GM12878 (cell line): Measurements from ENCODE around the gene NIPAL1. TPM values are rescaled to one million over a fixed set of nuclear protein-coding genes. Genes with fewer than 3 reads are reported as not detected.

ENCODE experiments used
- ASH2L ChIP-seq: fragments of 300-600, 200-600 bp; sonication (generic); IDR thresholded peaks from 2 replicates; pipeline ENCODE4 v1.6.1; 2017; ENCODE audit warnings: low read depth, mild to moderate bottlenecking, borderline replicate concordance
- BCL11A ChIP-seq: IDR thresholded peaks from 2 replicates; pipeline ENCODE4 v1.6.1; 2011; ENCODE audit warnings: low read depth, low read length
- CBX3 ChIP-seq: fragments of 200-600 bp; sonication (generic); IDR thresholded peaks from 2 replicates; pipeline ENCODE4 v1.6.1; 2016; ENCODE audit warnings: low read depth, borderline replicate concordance
- CREB1 ChIP-seq: IDR thresholded peaks from 2 replicates; pipeline ENCODE4 v1.6.1; 2012; ENCODE audit warnings: low read depth, mild to moderate bottlenecking, inconsistent platforms
- GABPA ChIP-seq: IDR thresholded peaks from 2 replicates; pipeline ENCODE4 v1.6.1; 2014; ENCODE audit warnings: antibody characterized with exemption, low read depth, mild to moderate bottlenecking, inconsistent platforms
- JUND ChIP-seq: IDR thresholded peaks from 2 replicates; pipeline ENCODE4 v1.6.1; 2012; ENCODE audit warnings: low read depth, mild to moderate bottlenecking, low read length, improper control_type of control experiment, moderate library complexity
- NR2F1 ChIP-seq: fragments of 450-650 bp; conservative IDR thresholded peaks from 2 replicates; pipeline ENCODE4 v1.6.1; 2017; ENCODE audit warnings: mild to moderate bottlenecking
- POLR2A ChIP-seq: IDR thresholded peaks from 2 replicates; pipeline ENCODE4 v1.6.1; 2011; ENCODE audit warnings: low read depth, mild to moderate bottlenecking, low read length
- ZZZ3 ChIP-seq: IDR thresholded peaks from 2 replicates; pipeline ENCODE4 v1.6.1; 2011; ENCODE audit warnings: low read depth; ENCODE audit not compliant: control insufficient read depth, insufficient read length
- polyA plus RNA-seq, 11 experiments: library from polyadenylated mRNA; depleted of rRNA in 4 of 11; unstranded in 6 of 11; stranded (reverse) in 5 of 11; fragments of >200 nt; fragmentation: Nextera tagmentation in 4 of 11; fragmentation: Illumina TruSeq in 1 of 11; extraction: Ambion mirVana in 4 of 11; extraction: Trizol in 1 of 11; gene quantifications; 1 replicate in 1 of 11; 2 replicates in 10 of 11; pipeline versions ENCODE4 v1.2.1 to v1.2.3, GENCODE V29; 2011 to 2016; ENCODE audit warnings: inconsistent platforms in 2 of 11, missing spikeins in 2 of 11, low read depth in 1 of 11
- total RNA-seq, 4 experiments: library from RNA; depleted of rRNA in 3 of 4; stranded (reverse); fragments of >200 nt in 3 of 4; fragmentation: Illumina TruSeq in 1 of 4; extraction: Trizol in 1 of 4; gene quantifications; 2 replicates each; pipeline versions ENCODE4 v1.2.1 to v1.2.3, GENCODE V29; 2013 to 2021
- TF ChIP-seq, protein P1 (sequence below): IDR thresholded peaks from 2 replicates; pipeline ENCODE4 v1.6.1; 2011; ENCODE audit warnings: borderline replicate concordance, low read depth, mild to moderate bottlenecking, moderate library complexity, low read length; ENCODE audit not compliant: insufficient read depth, poor library complexity, severe bottlenecking
- TF ChIP-seq, protein P2 (sequence below): IDR thresholded peaks from 2 replicates; pipeline ENCODE4 v1.6.1; 2012; ENCODE audit warnings: mild to moderate bottlenecking, low read depth, low read length
- TF ChIP-seq, protein P3 (sequence below): fragments of 450-650 bp; conservative IDR thresholded peaks from 2 replicates; pipeline ENCODE4 v1.6.1; 2017; ENCODE audit warnings: mild to moderate bottlenecking, moderate library complexity
- TF ChIP-seq, protein P4 (sequence below): fragments of 450-650 bp; IDR thresholded peaks from 2 replicates; pipeline ENCODE4 v1.6.1; 2017; ENCODE audit warnings: mild to moderate bottlenecking
- TF ChIP-seq, protein P5 (sequence below): IDR thresholded peaks from 2 replicates; pipeline ENCODE4 v1.6.1; 2012; ENCODE audit warnings: low read depth, low read length, improper control_type of control experiment
- TF ChIP-seq, protein P6 (sequence below): fragments of 450-650 bp; formaldehyde crosslinking; IDR thresholded peaks from 2 replicates; pipeline ENCODE4 v1.4.0; 2020; ENCODE audit warnings: mild to moderate bottlenecking, moderate library complexity

NIPAL1 gene
- total and polyA plus RNA-seq, 10 of the 15 experiments (the other 5 are each of a cell fraction or from before 2014, with no cell fraction given): 0.46 to 9.7 (median 5.9) TPM

DNA sequence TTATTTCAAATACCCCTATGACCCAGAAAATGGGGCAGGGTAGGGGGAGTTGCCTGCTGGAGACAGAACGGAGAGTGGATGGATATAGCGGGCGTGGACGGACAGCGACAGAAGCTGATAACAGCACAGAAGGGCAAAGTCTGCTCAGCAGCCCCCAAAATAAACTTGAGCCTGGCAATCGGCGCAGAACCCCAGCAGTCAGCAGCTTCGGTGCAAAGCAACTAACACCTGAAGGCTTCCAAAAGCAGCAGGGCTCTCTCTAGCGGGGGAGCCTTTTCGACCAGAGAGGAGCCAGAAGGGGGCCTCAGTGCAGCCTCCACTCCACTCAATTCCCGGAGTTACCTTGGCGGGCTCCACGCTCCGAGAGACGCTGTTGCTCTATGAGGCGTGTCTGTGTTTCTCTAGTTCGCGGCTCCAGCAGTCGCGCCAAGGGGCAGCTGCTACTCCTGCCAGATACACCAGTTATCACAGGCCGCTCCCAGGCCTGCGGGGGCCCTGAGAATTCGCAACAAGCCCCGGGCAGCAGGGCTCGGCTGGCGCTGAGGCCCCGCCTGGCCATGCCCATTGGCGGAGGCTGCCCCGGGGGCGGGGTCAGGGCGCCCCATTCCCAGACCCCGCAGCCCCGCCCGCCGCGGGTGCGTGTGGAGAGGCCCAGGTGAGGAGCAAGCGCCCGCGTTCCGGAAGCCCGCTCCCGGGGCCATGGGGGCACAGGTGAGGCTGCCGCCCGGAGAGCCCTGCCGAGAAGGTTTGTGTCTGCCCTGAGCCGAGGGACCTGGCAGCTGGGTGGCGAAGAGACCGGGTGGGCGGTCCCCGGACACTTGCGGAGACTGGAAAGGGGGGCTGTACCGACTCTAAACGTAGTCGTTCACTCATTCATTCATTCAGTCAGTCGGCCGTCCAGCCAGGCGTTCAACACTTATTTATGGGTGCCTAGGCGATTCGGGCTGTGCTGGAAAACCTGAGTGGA is at the start of gene NIPAL1, which contains the start of gene CNGA1 (continued):
- TF ChIP-seq, protein P1, sequence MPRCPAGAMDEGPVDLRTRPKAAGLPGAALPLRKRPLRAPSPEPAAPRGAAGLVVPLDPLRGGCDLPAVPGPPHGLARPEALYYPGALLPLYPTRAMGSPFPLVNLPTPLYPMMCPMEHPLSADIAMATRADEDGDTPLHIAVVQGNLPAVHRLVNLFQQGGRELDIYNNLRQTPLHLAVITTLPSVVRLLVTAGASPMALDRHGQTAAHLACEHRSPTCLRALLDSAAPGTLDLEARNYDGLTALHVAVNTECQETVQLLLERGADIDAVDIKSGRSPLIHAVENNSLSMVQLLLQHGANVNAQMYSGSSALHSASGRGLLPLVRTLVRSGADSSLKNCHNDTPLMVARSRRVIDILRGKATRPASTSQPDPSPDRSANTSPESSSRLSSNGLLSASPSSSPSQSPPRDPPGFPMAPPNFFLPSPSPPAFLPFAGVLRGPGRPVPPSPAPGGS: no peak
- TF ChIP-seq CREB1: no peak
- TF ChIP-seq NR2F1: 0 out of 2 replicates have a peak, but pooled peaks have one; percentile 41
- TF ChIP-seq, protein P2, sequence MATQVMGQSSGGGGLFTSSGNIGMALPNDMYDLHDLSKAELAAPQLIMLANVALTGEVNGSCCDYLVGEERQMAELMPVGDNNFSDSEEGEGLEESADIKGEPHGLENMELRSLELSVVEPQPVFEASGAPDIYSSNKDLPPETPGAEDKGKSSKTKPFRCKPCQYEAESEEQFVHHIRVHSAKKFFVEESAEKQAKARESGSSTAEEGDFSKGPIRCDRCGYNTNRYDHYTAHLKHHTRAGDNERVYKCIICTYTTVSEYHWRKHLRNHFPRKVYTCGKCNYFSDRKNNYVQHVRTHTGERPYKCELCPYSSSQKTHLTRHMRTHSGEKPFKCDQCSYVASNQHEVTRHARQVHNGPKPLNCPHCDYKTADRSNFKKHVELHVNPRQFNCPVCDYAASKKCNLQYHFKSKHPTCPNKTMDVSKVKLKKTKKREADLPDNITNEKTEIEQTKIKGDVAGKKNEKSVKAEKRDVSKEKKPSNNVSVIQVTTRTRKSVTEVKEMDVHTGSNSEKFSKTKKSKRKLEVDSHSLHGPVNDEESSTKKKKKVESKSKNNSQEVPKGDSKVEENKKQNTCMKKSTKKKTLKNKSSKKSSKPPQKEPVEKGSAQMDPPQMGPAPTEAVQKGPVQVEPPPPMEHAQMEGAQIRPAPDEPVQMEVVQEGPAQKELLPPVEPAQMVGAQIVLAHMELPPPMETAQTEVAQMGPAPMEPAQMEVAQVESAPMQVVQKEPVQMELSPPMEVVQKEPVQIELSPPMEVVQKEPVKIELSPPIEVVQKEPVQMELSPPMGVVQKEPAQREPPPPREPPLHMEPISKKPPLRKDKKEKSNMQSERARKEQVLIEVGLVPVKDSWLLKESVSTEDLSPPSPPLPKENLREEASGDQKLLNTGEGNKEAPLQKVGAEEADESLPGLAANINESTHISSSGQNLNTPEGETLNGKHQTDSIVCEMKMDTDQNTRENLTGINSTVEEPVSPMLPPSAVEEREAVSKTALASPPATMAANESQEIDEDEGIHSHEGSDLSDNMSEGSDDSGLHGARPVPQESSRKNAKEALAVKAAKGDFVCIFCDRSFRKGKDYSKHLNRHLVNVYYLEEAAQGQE: no peak
- TF ChIP-seq BCL11A: no peak
- TF ChIP-seq, protein P3, sequence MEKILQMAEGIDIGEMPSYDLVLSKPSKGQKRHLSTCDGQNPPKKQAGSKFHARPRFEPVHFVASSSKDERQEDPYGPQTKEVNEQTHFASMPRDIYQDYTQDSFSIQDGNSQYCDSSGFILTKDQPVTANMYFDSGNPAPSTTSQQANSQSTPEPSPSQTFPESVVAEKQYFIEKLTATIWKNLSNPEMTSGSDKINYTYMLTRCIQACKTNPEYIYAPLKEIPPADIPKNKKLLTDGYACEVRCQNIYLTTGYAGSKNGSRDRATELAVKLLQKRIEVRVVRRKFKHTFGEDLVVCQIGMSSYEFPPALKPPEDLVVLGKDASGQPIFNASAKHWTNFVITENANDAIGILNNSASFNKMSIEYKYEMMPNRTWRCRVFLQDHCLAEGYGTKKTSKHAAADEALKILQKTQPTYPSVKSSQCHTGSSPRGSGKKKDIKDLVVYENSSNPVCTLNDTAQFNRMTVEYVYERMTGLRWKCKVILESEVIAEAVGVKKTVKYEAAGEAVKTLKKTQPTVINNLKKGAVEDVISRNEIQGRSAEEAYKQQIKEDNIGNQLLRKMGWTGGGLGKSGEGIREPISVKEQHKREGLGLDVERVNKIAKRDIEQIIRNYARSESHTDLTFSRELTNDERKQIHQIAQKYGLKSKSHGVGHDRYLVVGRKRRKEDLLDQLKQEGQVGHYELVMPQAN: no peak
- TF ChIP-seq, protein P4, sequence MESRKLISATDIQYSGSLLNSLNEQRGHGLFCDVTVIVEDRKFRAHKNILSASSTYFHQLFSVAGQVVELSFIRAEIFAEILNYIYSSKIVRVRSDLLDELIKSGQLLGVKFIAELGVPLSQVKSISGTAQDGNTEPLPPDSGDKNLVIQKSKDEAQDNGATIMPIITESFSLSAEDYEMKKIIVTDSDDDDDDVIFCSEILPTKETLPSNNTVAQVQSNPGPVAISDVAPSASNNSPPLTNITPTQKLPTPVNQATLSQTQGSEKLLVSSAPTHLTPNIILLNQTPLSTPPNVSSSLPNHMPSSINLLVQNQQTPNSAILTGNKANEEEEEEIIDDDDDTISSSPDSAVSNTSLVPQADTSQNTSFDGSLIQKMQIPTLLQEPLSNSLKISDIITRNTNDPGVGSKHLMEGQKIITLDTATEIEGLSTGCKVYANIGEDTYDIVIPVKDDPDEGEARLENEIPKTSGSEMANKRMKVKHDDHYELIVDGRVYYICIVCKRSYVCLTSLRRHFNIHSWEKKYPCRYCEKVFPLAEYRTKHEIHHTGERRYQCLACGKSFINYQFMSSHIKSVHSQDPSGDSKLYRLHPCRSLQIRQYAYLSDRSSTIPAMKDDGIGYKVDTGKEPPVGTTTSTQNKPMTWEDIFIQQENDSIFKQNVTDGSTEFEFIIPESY: no peak
- peak; percentile 63 for TF ChIP-seq POLR2A
- no peak for TF ChIP-seq GABPA
- no peak for TF ChIP-seq CBX3
- TF ChIP-seq, protein P5, sequence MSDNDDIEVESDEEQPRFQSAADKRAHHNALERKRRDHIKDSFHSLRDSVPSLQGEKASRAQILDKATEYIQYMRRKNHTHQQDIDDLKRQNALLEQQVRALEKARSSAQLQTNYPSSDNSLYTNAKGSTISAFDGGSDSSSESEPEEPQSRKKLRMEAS: no peak
- TF ChIP-seq ZZZ3: no peak
- TF ChIP-seq, protein P6, sequence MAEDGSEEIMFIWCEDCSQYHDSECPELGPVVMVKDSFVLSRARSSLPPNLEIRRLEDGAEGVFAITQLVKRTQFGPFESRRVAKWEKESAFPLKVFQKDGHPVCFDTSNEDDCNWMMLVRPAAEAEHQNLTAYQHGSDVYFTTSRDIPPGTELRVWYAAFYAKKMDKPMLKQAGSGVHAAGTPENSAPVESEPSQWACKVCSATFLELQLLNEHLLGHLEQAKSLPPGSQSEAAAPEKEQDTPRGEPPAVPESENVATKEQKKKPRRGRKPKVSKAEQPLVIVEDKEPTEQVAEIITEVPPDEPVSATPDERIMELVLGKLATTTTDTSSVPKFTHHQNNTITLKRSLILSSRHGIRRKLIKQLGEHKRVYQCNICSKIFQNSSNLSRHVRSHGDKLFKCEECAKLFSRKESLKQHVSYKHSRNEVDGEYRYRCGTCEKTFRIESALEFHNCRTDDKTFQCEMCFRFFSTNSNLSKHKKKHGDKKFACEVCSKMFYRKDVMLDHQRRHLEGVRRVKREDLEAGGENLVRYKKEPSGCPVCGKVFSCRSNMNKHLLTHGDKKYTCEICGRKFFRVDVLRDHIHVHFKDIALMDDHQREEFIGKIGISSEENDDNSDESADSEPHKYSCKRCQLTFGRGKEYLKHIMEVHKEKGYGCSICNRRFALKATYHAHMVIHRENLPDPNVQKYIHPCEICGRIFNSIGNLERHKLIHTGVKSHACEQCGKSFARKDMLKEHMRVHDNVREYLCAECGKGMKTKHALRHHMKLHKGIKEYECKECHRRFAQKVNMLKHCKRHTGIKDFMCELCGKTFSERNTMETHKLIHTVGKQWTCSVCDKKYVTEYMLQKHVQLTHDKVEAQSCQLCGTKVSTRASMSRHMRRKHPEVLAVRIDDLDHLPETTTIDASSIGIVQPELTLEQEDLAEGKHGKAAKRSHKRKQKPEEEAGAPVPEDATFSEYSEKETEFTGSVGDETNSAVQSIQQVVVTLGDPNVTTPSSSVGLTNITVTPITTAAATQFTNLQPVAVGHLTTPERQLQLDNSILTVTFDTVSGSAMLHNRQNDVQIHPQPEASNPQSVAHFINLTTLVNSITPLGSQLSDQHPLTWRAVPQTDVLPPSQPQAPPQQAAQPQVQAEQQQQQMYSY (CRISPR knock-in tag): no peak
- TF ChIP-seq JUND: no peak
- no peak for TF ChIP-seq ASH2L
